CD4-positive, alpha-beta T cell (primary cell): ENCODE results near the gene MRGPRD. TPM values are rescaled to one million over a fixed set of nuclear protein-coding genes. Genes with fewer than 3 reads are reported as not detected.

Experiments
- ATAC-seq: fragments of 200-7000 bp; cut with Tn5 transposase; one replicate; pipeline ENCODE4 v1.10.0; 2022; ENCODE audit warnings: mild to moderate bottlenecking; ENCODE audit not compliant: poor library complexity
- CTCF ChIA-PET: fragments of 350-600 bp; sonication (Branson Sonifier 250); formaldehyde crosslinking; loops from one replicate; lab custom pipeline; 2021; ENCODE audit warnings: antibody characterized with exemption, inconsistent platforms; lab: Charles Lee
- POLR2A ChIA-PET: fragments of 350-600 bp; sonication (Branson Sonifier 250); formaldehyde crosslinking; loops from one replicate; lab custom pipeline; 2021; ENCODE audit warnings: antibody characterized with exemption, inconsistent platforms; lab: Charles Lee
- DNase-seq, 14 experiments: peaks; one replicate each; pipeline ENCODE4 v3.0.0-alpha.2; 2013 to 2020; ENCODE audit warnings: mixed read lengths in 2 of 14
- H3K27ac ChIP-seq, 2 donors: one replicate each; pipeline versions ENCODE4 v1.5.1 to v1.7.0; 2013; ENCODE audit warnings: low read length in 2 of 2, low read depth in 1 of 2, mild to moderate bottlenecking in 1 of 2
- H3K27me3 ChIP-seq, 2 experiments: 1 replicate in 1 of 2; 2 replicates in 1 of 2; pipeline versions ENCODE4 v1.6.1 to v1.7.0; 2013; ENCODE audit warnings: low read length in 2 of 2, control low read depth in 1 of 2, mild to moderate bottlenecking in 1 of 2, moderate library complexity in 1 of 2; ENCODE audit not compliant: insufficient read depth in 2 of 2, control insufficient read depth in 1 of 2
- H3K36me3 ChIP-seq: one replicate; pipeline ENCODE4 v1.6.1; 2013; ENCODE audit warnings: low read length, control low read depth; ENCODE audit not compliant: insufficient read depth
- H3K4me1 ChIP-seq: one replicate; pipeline ENCODE4 v1.6.1; 2013; ENCODE audit warnings: low read length, control low read depth; ENCODE audit not compliant: insufficient read depth
- H3K4me3 ChIP-seq: one replicate; pipeline ENCODE4 v1.5.1; 2013; ENCODE audit warnings: mild to moderate bottlenecking, low read length, moderate library complexity
- H3K9me3 ChIP-seq, 2 experiments: 1 replicate in 1 of 2; 2 replicates in 1 of 2; pipeline versions ENCODE4 v1.6.1 to v1.7.0; 2013; ENCODE audit warnings: low read length in 2 of 2, mild to moderate bottlenecking in 2 of 2, control low read depth in 1 of 2, moderate library complexity in 1 of 2; ENCODE audit not compliant: control insufficient read depth in 1 of 2, insufficient read depth in 1 of 2
- H3K27ac Mint-ChIP-seq: one replicate; pipeline ENCODE4 v1.8.0; 2020; ENCODE audit warnings: mixed read lengths
- H3K27me3 Mint-ChIP-seq: one replicate; pipeline ENCODE4 v1.8.0; 2021; ENCODE audit warnings: mixed read lengths
- H3K36me3 Mint-ChIP-seq: one replicate; pipeline ENCODE4 v1.8.0; 2021; ENCODE audit warnings: low read depth, mixed read lengths
- H3K4me1 Mint-ChIP-seq: one replicate; pipeline ENCODE4 v1.8.0; 2021; ENCODE audit warnings: low read depth, mixed read lengths
- H3K4me3 Mint-ChIP-seq: one replicate; pipeline ENCODE4 v1.8.0; 2020; ENCODE audit warnings: mild to moderate bottlenecking, mixed read lengths
- H3K9me3 Mint-ChIP-seq: one replicate; pipeline ENCODE4 v1.8.0; 2020; ENCODE audit warnings: mixed read lengths
- intact Hi-C, 2 experiments: fragments of 100-400 bp; cut with DNase I in 1 of 2; cut with micrococcal nuclease in 1 of 2; formaldehyde crosslinking; loops; one replicate each; pipeline versions ENCODE4 v1.15.1 to v1.9.0; 2023 to 2025; cut with DNase I, micrococcal nuclease
- total RNA-seq, 174 experiments: library from RNA in 2 of 174; stranded (reverse) in 2 of 174; gene quantifications; one replicate each; pipeline ENCODE4 v1.2.3 and lab custom pipeline; 2021 to 2026
- TF ChIP-seq, protein P1 (sequence below): fragments of 200-600 bp; IDR thresholded peaks from one replicate; pipeline ENCODE4 v1.8.0; 2022; ENCODE audit warnings: antibody characterized with exemption, mild to moderate bottlenecking

The MRGPRD gene
- total RNA-seq, 2 experiments from 2014 or later: not detected

DNA sequence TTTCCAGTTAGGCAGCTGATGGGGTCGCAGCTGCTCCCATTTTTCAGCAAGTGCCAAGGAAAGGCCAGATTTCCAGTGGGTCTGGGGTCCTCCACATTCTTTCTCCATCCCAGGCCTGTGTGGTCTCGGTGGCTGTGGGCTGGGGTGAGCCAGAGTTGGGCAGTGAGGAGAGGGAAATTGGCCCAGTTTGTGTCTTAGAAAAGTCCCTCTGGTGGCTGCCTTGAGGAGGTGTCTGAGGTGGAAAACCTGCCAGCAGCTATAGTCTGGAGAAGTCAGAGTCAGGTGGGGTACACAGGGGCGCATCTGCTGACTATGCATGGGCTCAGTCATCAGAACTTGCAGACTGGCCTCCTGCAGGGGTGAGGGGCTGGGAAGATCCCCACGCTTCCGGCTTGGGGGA lies 30.5 kb downstream of the MRGPRD start:
- Histone ChIP-seq H3K9me3 (no peaks in the 10 kb centered on the region), H3K4me3 (no peak overlapping the region), H3K4me1 (peaks cover 2% of the 10 kb centered on the region), H3K27ac (no peak overlapping the region), H3K27me3 (no peaks in the 10 kb centered on the region), H3K36me3 (no peaks in the 10 kb centered on the region)
- TF ChIP-seq, protein P1, sequence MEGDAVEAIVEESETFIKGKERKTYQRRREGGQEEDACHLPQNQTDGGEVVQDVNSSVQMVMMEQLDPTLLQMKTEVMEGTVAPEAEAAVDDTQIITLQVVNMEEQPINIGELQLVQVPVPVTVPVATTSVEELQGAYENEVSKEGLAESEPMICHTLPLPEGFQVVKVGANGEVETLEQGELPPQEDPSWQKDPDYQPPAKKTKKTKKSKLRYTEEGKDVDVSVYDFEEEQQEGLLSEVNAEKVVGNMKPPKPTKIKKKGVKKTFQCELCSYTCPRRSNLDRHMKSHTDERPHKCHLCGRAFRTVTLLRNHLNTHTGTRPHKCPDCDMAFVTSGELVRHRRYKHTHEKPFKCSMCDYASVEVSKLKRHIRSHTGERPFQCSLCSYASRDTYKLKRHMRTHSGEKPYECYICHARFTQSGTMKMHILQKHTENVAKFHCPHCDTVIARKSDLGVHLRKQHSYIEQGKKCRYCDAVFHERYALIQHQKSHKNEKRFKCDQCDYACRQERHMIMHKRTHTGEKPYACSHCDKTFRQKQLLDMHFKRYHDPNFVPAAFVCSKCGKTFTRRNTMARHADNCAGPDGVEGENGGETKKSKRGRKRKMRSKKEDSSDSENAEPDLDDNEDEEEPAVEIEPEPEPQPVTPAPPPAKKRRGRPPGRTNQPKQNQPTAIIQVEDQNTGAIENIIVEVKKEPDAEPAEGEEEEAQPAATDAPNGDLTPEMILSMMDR: no peak
- ATAC-seq (no peak), DNase-seq (peak in 1 of 14 experiments; percentile 25)
- no peaks in the 10 kb centered on the region for H3K36me3 Mint-ChIP-seq
- no peaks in the 10 kb centered on the region for H3K4me1 Mint-ChIP-seq
- ChIA-PET POLR2A (no interaction called here), CTCF (interaction anchor here (1.3 to 1.4 kb wide), 2 partner anchors 16 to 51 kb away, joined by 3 read pairs; no protein-coding TSS in a partner anchor)
- H3K27me3 Mint-ChIP-seq: no peaks in the 10 kb centered on the region
- intact Hi-C loops: no loop called here
- H3K27ac Mint-ChIP-seq: no peak overlapping the region
- no peak overlapping the region for H3K4me3 Mint-ChIP-seq
- H3K9me3 Mint-ChIP-seq: no peaks in the 10 kb centered on the region

DNA sequence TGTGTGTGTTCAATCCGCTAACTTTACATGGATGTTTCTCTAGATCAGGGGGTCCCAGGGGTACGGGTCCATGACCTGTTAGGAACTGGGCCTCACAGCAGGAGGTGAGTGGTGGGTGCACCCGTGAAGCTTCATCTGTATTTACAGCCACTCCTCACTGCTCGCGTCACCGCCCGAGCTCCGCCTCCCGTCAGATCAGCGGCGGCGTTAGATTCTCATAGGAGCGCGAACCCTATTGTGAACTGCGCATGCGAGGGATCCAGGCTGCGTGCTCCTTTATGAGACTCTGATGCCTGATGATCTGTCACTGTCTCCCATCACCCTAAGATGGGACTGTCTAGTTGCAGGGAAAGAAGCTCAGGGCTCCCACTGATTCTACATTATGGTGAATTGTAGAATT lies 31.9 kb downstream of the MRGPRD start:
- Mint-ChIP-seq H3K27ac (no peak overlapping the region), H3K27me3 (no peaks in the 10 kb centered on the region), H3K4me1 (no peaks in the 10 kb centered on the region), H3K9me3 (no peaks in the 10 kb centered on the region), H3K36me3 (no peaks in the 10 kb centered on the region), H3K4me3 (no peak overlapping the region)
- Histone ChIP-seq H3K4me3 (no peak overlapping the region), H3K9me3 (no peaks in the 10 kb centered on the region), H3K27me3 (no peaks in the 10 kb centered on the region), H3K27ac (no peak overlapping the region), H3K36me3 (no peaks in the 10 kb centered on the region), H3K4me1 (no peaks in the 10 kb centered on the region)
- POLR2A ChIA-PET: no interaction called here
- TF ChIP-seq, protein P1: no peak
- DNase-seq (no peak), ATAC-seq (no peak)
- CTCF ChIA-PET: no interaction called here
- intact Hi-C loops: no loop called here

DNA sequence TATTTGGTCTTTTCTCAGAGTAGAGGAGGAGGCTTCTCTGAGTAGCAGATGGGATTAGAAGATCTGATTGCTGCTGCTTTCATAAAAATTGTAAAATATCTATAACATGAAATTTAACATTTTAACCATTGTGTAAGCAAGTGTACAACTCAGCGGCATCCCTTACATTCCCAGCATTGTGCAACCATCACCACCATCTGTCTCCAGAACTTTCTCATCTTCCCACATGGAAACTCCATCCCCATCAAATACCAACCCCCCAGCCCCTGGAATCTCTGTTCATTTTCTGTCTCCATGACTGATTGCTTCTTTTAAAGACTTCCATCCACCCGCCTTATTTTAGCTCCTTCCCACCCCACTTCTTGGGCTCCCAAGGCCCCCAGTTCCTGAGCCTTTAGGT lies 32.3 kb downstream of the MRGPRD start:
- no peak overlapping the region for H3K27ac Mint-ChIP-seq

More for the DNA sequence above, 32.3 kb downstream of the MRGPRD start:
- Mint-ChIP-seq H3K4me3 (no peak overlapping the region), H3K36me3 (no peaks in the 10 kb centered on the region), H3K27me3 (no peaks in the 10 kb centered on the region), H3K9me3 (no peaks in the 10 kb centered on the region), H3K4me1 (no peaks in the 10 kb centered on the region)
- Histone ChIP-seq H3K27me3 (no peaks in the 10 kb centered on the region), H3K36me3 (no peaks in the 10 kb centered on the region), H3K9me3 (no peaks in the 10 kb centered on the region), H3K27ac (no peak overlapping the region), H3K4me1 (no peaks in the 10 kb centered on the region), H3K4me3 (no peak overlapping the region)
- ChIA-PET POLR2A (no interaction called here), CTCF (no interaction called here)
- no peak for ATAC-seq
- no peak for DNase-seq
- intact Hi-C loops: no loop called here
- TF ChIP-seq, protein P1: no peak
